Measurements from ENCODE around the gene NLRP9. TPM values are rescaled to one million over a fixed set of nuclear protein-coding genes. Genes with fewer than 3 reads are reported as not detected.
A peak's percentile ranks its signal among the peaks of the same experiment; 100 is the strongest.
"Not testable (repeated sequence)": the region's sequence is repeated elsewhere in the genome, so short reads cannot be mapped to it uniquely, and the experiment has no call there.

Gene NLRP9
- total RNA-seq (not detected), polyA plus RNA-seq (not detected)
- long read RNA-seq, donor 1, result 0 reads
- long read RNA-seq, donor 2, result 0 reads
- long read RNA-seq, donor 3, result 0 reads
- long read RNA-seq, donor 4, result 0 reads

- intact Hi-C loops (cut with DNase I), result no loop called here
- no peaks in the 10 kb centered on the region for H3K4me1 ChIP-seq (ENCODE audit: control insufficient read depth, insufficient read depth, low read length)
- 84% methylated on average over 3 of the region's 3 CpGs for WGBS
- no peak for ATAC-seq
- no peak within 1 kb of the TSS for H3K4me3 ChIP-seq (ENCODE audit: low read length)
- H3K9me3 ChIP-seq (ENCODE audit: control insufficient read depth, low read length), result no peaks in the 10 kb centered on the region
- DNase-seq, result no peak
- H3K27ac ChIP-seq (ENCODE audit: low read length), result no peak within 1 kb of the TSS
- H3K27me3 ChIP-seq (ENCODE audit: control insufficient read depth, insufficient read depth), result no peaks in the 10 kb centered on the region
Measured at GRCh38 chr19:55738302-55738701, at the start of gene NLRP9. NLRP9 (minus strand) TSS chr19:55738402; CDS start chr19:55738374, 28 bp downstream.

GRCh38 chr19:55781112-55781511 is 42.9 kb upstream of the NLRP9 start:
- no peak for ATAC-seq
- H3K4me3 ChIP-seq (ENCODE audit: low read length), result no peak overlapping the region
- no peak for DNase-seq
- no peaks in the 10 kb centered on the region for H3K4me1 ChIP-seq (ENCODE audit: control insufficient read depth, insufficient read depth, low read length)
- H3K27me3 ChIP-seq (ENCODE audit: control insufficient read depth, insufficient read depth), result no peaks in the 10 kb centered on the region
- WGBS, result 80% methylated on average over 5 of the region's 5 CpGs
- intact Hi-C loops (cut with DNase I), result no loop called here
- no peaks in the 10 kb centered on the region for H3K9me3 ChIP-seq (ENCODE audit: control insufficient read depth, low read length)
- no peak overlapping the region for H3K27ac ChIP-seq (ENCODE audit: low read length)

- ATAC-seq (no peak), DNase-seq (no peak)
- Histone ChIP-seq H3K27me3 (ENCODE audit: control insufficient read depth, insufficient read depth) (no peaks in the 10 kb centered on the region), H3K9me3 (ENCODE audit: control insufficient read depth, low read length) (no peaks in the 10 kb centered on the region), H3K27ac (ENCODE audit: low read length) (no peak overlapping the region), H3K4me3 (ENCODE audit: low read length) (no peak overlapping the region), H3K4me1 (ENCODE audit: control insufficient read depth, insufficient read depth, low read length) (no peaks in the 10 kb centered on the region)
- 83% methylated on average over 16 of the region's 16 CpGs for WGBS
- intact Hi-C loops (cut with DNase I), result no loop called here
Measured at GRCh38 chr19:55778331-55778730, 40.1 kb upstream of the NLRP9 start.

- 27% methylated on average over 7 of the region's 7 CpGs for WGBS
- no peak for DNase-seq
- ATAC-seq, result no peak
- no peaks in the 10 kb centered on the region for H3K9me3 ChIP-seq (ENCODE audit: control insufficient read depth, low read length)
- H3K27me3 ChIP-seq (ENCODE audit: control insufficient read depth, insufficient read depth), result no peaks in the 10 kb centered on the region
- intact Hi-C loops (cut with DNase I), result no loop called here
- no peaks in the 10 kb centered on the region for H3K4me1 ChIP-seq (ENCODE audit: control insufficient read depth, insufficient read depth, low read length)
- no peak overlapping the region for H3K27ac ChIP-seq (ENCODE audit: low read length)
- H3K4me3 ChIP-seq (ENCODE audit: low read length), result no peak overlapping the region
Measured at GRCh38 chr19:55777528-55777927, 39.3 kb upstream of the NLRP9 start.

GRCh38 chr19:55769632-55770031 is 31.4 kb upstream of the NLRP9 start:
- ATAC-seq; DNase-seq; H3K27ac ChIP-seq (ENCODE audit: low read length); H3K27me3 ChIP-seq (ENCODE audit: control insufficient read depth, insufficient read depth); intact Hi-C loops (cut with DNase I); H3K4me3 ChIP-seq (ENCODE audit: low read length); H3K9me3 ChIP-seq (ENCODE audit: control insufficient read depth, low read length); H3K4me1 ChIP-seq (ENCODE audit: control insufficient read depth, insufficient read depth, low read length): not testable (repeated sequence)
- 21% methylated on average over 2 of the region's 3 CpGs for WGBS

GRCh38 chr19:55768818-55769217 is 30.6 kb upstream of the NLRP9 start, which contains the start of gene RFPL4AL1:
RFPL4AL1 (plus strand) TSS chr19:55769118; CDS start chr19:55771805, 2,687 bp downstream.
- H3K27me3 ChIP-seq (ENCODE audit: control insufficient read depth, insufficient read depth); ATAC-seq; H3K4me3 ChIP-seq (ENCODE audit: low read length); H3K27ac ChIP-seq (ENCODE audit: low read length); DNase-seq; intact Hi-C loops (cut with DNase I); H3K9me3 ChIP-seq (ENCODE audit: control insufficient read depth, low read length); H3K4me1 ChIP-seq (ENCODE audit: control insufficient read depth, insufficient read depth, low read length): not testable (repeated sequence)
- 79% methylated on average over 5 of the region's 6 CpGs for WGBS

GRCh38 chr19:55766466-55766865 is 28.3 kb upstream of the NLRP9 start:
- Histone ChIP-seq H3K27ac (ENCODE audit: low read length) (no peak overlapping the region), H3K27me3 (ENCODE audit: control insufficient read depth, insufficient read depth) (no peaks in the 10 kb centered on the region), H3K9me3 (ENCODE audit: control insufficient read depth, low read length) (no peaks in the 10 kb centered on the region), H3K4me1 (ENCODE audit: control insufficient read depth, insufficient read depth, low read length) (no peaks in the 10 kb centered on the region), H3K4me3 (ENCODE audit: low read length) (no peak overlapping the region)
- DNase-seq (peak in 1 of 3 donors; percentile 50), ATAC-seq (no peak)
- 60% methylated on average over 6 of the region's 7 CpGs for WGBS
- intact Hi-C loops (cut with DNase I), result no loop called here

GRCh38 chr19:55758797-55759196 is 20.6 kb upstream of the NLRP9 start, which contains the start of gene RFPL4A:
RFPL4A (plus strand) TSS chr19:55759097; CDS start chr19:55761801, 2,704 bp downstream.
- DNase-seq; H3K27me3 ChIP-seq (ENCODE audit: control insufficient read depth, insufficient read depth); ATAC-seq; intact Hi-C loops (cut with DNase I); H3K27ac ChIP-seq (ENCODE audit: low read length); H3K4me1 ChIP-seq (ENCODE audit: control insufficient read depth, insufficient read depth, low read length); H3K4me3 ChIP-seq (ENCODE audit: low read length); H3K9me3 ChIP-seq (ENCODE audit: control insufficient read depth, low read length): not testable (repeated sequence)
- WGBS, result 86% methylated on average over 2 of the region's 3 CpGs

GRCh38 chr19:55756808-55757207 is 18.6 kb upstream of the NLRP9 start:
- H3K27me3 ChIP-seq (ENCODE audit: control insufficient read depth, insufficient read depth); DNase-seq; H3K4me1 ChIP-seq (ENCODE audit: control insufficient read depth, insufficient read depth, low read length); intact Hi-C loops (cut with DNase I); H3K27ac ChIP-seq (ENCODE audit: low read length); H3K4me3 ChIP-seq (ENCODE audit: low read length); H3K9me3 ChIP-seq (ENCODE audit: control insufficient read depth, low read length); ATAC-seq: not testable (repeated sequence)
- WGBS, result 74% methylated on average over 4 of the region's 4 CpGs

GRCh38 chr19:55753401-55753800 is 15.2 kb upstream of the NLRP9 start:
- no peaks in the 10 kb centered on the region for H3K9me3 ChIP-seq (ENCODE audit: control insufficient read depth, low read length)
- H3K27me3 ChIP-seq (ENCODE audit: control insufficient read depth, insufficient read depth), result no peaks in the 10 kb centered on the region
- no peak overlapping the region for H3K27ac ChIP-seq (ENCODE audit: low read length)
- intact Hi-C loops (cut with DNase I), result no loop called here
- no peak overlapping the region for H3K4me3 ChIP-seq (ENCODE audit: low read length)
- 71% methylated on average over 3 of the region's 3 CpGs for WGBS
- no peaks in the 10 kb centered on the region for H3K4me1 ChIP-seq (ENCODE audit: control insufficient read depth, insufficient read depth, low read length)
- no peak for DNase-seq
- ATAC-seq, result no peak

GRCh38 chr19:55750715-55751114 is 12.5 kb upstream of the NLRP9 start:
- intact Hi-C loops (cut with DNase I), result no loop called here
- Histone ChIP-seq H3K27me3 (ENCODE audit: control insufficient read depth, insufficient read depth) (no peaks in the 10 kb centered on the region), H3K9me3 (ENCODE audit: control insufficient read depth, low read length) (no peaks in the 10 kb centered on the region), H3K4me3 (ENCODE audit: low read length) (no peak overlapping the region), H3K4me1 (ENCODE audit: control insufficient read depth, insufficient read depth, low read length) (no peaks in the 10 kb centered on the region), H3K27ac (ENCODE audit: low read length) (no peak overlapping the region)
- no peak for ATAC-seq
- 87% methylated on average over 6 of the region's 6 CpGs for WGBS
- no peak for DNase-seq

- H3K4me1 ChIP-seq (ENCODE audit: control insufficient read depth, insufficient read depth, low read length); ATAC-seq; H3K27ac ChIP-seq (ENCODE audit: low read length); H3K27me3 ChIP-seq (ENCODE audit: control insufficient read depth, insufficient read depth); intact Hi-C loops (cut with DNase I); DNase-seq; H3K9me3 ChIP-seq (ENCODE audit: control insufficient read depth, low read length); H3K4me3 ChIP-seq (ENCODE audit: low read length): not testable (repeated sequence)
- WGBS, result 75% methylated on average over 2 of the region's 2 CpGs
Measured at GRCh38 chr19:55730378-55730777, 7.8 kb downstream of the NLRP9 start.
